ENCODE measurements around the gene FNBP1. TPM values are rescaled to one million over a fixed set of nuclear protein-coding genes. Genes with fewer than 3 reads are reported as not detected.

Gene FNBP1
- total RNA-seq, 2 experiments from 2014 or later, result 266 to 268 TPM

DNA sequence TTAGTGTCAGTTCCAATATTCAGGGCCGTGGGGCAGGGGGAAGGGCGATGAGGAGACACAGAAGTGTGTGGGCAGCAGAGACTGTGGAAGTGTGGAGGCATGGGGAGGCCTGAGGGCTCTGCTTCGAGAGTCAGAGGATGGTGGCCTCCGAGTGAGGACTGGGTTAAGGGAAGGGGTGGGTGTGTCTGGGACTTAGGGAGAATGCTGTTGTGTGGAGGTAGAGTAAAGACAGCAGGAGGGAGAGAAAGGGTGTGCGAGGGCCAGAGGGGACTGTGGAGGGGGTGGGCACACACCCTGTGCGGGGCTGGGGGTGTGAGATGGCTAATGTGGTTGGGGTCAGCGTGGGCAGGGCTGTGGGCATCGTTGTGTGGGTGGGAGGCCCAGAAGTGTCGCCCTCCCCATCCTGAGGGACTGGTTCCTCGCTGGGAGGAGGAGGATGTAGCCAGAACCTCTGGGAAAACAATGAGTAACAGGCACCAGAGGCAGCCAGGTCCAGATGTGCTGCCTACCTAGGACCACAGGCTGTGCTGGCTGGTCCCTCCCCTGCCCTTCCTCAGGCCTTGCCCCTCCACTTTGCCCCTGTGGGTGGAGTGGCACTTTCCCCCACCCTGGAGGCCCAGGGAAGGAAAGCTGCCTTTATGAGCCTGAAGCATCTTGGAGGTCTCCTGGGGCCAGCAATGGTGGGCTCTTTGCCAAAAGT, 203.5 kb downstream of the FNBP1 start:
- intact Hi-C loops (cut with micrococcal nuclease), result no loop called here
- no peaks in the 10 kb centered on the region for H3K9me3 Mint-ChIP-seq
- peak overlapping the region; percentile 83 for H3K27ac Mint-ChIP-seq
- ATAC-seq, result no peak
- ChIA-PET CTCF (interaction anchor here (0.6 to 0.9 kb wide), 4 partner anchors 21 to 160 kb away, joined by 3 read pairs; no protein-coding TSS in a partner anchor), POLR2A (interaction anchor here (0.6 to 3.6 kb wide), 8 partner anchors 9 to 73 kb away, joined by 3 to 20 read pairs (median 4); no protein-coding TSS in a partner anchor)
- TF ChIP-seq, protein P1, sequence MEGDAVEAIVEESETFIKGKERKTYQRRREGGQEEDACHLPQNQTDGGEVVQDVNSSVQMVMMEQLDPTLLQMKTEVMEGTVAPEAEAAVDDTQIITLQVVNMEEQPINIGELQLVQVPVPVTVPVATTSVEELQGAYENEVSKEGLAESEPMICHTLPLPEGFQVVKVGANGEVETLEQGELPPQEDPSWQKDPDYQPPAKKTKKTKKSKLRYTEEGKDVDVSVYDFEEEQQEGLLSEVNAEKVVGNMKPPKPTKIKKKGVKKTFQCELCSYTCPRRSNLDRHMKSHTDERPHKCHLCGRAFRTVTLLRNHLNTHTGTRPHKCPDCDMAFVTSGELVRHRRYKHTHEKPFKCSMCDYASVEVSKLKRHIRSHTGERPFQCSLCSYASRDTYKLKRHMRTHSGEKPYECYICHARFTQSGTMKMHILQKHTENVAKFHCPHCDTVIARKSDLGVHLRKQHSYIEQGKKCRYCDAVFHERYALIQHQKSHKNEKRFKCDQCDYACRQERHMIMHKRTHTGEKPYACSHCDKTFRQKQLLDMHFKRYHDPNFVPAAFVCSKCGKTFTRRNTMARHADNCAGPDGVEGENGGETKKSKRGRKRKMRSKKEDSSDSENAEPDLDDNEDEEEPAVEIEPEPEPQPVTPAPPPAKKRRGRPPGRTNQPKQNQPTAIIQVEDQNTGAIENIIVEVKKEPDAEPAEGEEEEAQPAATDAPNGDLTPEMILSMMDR (IDR thresholded peaks at IDR 0.05), result no peak
- peaks cover 55% of the 10 kb centered on the region for H3K4me1 Mint-ChIP-seq (ENCODE audit: low read depth)
- no peaks in the 10 kb centered on the region for H3K27me3 Mint-ChIP-seq
- H3K36me3 Mint-ChIP-seq (ENCODE audit: low read depth), result peaks cover 17% of the 10 kb centered on the region
- peak overlapping the region; percentile 42 for H3K4me3 Mint-ChIP-seq
- DNase-seq, result no peak

- Mint-ChIP-seq H3K4me3 (peak overlapping the region; percentile 42), H3K36me3 (ENCODE audit: low read depth) (peaks cover 24% of the 10 kb centered on the region), H3K4me1 (ENCODE audit: low read depth) (peaks cover 61% of the 10 kb centered on the region), H3K9me3 (no peaks in the 10 kb centered on the region), H3K27me3 (no peaks in the 10 kb centered on the region), H3K27ac (peak overlapping the region; percentile 83)
- peak; percentile 56 for ATAC-seq
- intact Hi-C loops (cut with micrococcal nuclease), result no loop called here
- CTCF ChIA-PET, result interaction anchor here (0.6 to 0.9 kb wide), 6 partner anchors 10 to 161 kb away, joined by 3 read pairs; no protein-coding TSS in a partner anchor
- peak; percentile 72 for DNase-seq
- POLR2A ChIA-PET, result interaction anchor here (0.6 to 3.6 kb wide), 9 partner anchors 10 to 72 kb away, joined by 3 to 20 read pairs (median 4); no protein-coding TSS in a partner anchor
- TF ChIP-seq, protein P1 (IDR thresholded peaks at IDR 0.05), result no peak
These were observed 204.2 kb downstream of the FNBP1 start for GRCh38 chr9:129838707-129839259.

Small RNA genes lying within 50 kb of the gene (microRNA-seq; reads per million reads assigned to microRNA genes)
- 1.8 reads per million for gene MIR6855 (ENCODE audit: borderline microRNAs expressed, borderline replicate concordance)

Other genes with a start within 250 kb of the FNBP1 start
- gene TOR1B, start 240.0 kb downstream of the FNBP1 start, total RNA-seq, result 10 to 100 TPM; 18.5 to 19.8 TPM
- 10 to 100 TPM; 31.9 to 32.4 TPM for gene TOR1A, start 219.1 kb downstream of the FNBP1 start, total RNA-seq
- 10 to 100 TPM; 44.5 to 51.7 TPM for gene C9orf78, start 207.9 kb downstream of the FNBP1 start, total RNA-seq
- gene USP20, start 207.7 kb downstream of the FNBP1 start, total RNA-seq, result 10 to 100 TPM; 55.3 to 55.9 TPM
- gene GPR107, start 10.7 kb upstream of the FNBP1 start, total RNA-seq, result 10 to 100 TPM; 18.2 to 19.0 TPM
- gene NCS1, start 129.2 kb upstream of the FNBP1 start, total RNA-seq, result 10 to 100 TPM; 21.2 to 21.3 TPM
- not detected for gene HMCN2, start 222.6 kb upstream of the FNBP1 start, total RNA-seq